GM18909 (cell line): ENCODE measurements around the gene SPATC1L.
"Not testable (repeated sequence)": the region's sequence is repeated elsewhere in the genome, so short reads cannot be mapped to it uniquely, and the experiment has no call there.

Experiments
- ATAC-seq: cut with Tn5 transposase; IDR thresholded peaks from one replicate; pipeline ENCODE4 v1.9.1; 2021; ENCODE audit warnings: mild to moderate bottlenecking; ENCODE audit not compliant: unreplicated experiment, poor library complexity

SPATC1L gene

GRCh38 chr21:46152927-46153246 lies 31.4 kb downstream of the SPATC1L start:
- ATAC-seq, result no peak

DNA sequence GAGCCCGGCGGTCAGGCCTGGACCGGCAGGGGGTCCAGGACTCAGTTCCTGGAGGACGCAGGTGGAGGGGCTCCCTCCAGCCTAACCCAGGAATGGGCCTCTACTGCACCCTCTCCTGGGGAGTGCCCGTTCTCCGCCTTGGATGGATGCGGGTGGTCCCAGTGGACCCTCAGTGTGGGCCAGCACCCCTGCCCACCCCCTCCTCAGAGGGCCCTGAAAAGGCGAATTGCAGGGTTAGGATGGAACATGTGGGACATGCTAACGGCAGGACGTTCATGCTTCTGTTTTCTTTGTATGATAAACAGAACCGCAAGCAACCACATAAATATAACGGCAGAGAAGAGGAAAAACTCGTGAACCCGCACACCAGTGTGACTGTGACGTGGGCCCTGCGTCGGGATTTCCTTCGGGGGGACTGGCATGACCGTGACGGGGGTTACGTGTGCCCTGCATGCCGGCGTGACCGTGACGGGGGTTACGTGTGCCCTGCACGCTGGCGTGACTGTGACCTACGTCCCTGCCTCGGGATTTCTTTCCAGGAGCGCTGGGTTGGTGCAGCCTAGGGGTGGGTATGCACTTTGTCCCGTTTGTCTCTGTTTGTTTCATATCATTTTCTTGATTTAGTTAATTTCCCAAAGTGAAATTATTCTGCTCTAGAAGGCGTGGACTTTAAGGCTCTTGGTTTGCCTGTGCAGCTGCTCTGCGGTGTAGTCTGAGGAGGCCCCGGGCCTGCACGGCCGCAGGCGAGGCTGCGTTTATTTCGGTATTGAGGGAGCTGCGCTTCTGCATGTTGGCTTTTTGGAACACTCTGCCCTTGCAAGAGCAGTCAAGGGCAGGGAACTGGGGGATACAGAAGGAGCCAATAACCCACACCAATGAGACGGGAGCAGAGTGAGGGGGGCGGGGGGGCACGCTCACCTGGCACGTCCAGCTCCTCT lies 32.0 kb downstream of the SPATC1L start:
- ATAC-seq, result no peak

DNA sequence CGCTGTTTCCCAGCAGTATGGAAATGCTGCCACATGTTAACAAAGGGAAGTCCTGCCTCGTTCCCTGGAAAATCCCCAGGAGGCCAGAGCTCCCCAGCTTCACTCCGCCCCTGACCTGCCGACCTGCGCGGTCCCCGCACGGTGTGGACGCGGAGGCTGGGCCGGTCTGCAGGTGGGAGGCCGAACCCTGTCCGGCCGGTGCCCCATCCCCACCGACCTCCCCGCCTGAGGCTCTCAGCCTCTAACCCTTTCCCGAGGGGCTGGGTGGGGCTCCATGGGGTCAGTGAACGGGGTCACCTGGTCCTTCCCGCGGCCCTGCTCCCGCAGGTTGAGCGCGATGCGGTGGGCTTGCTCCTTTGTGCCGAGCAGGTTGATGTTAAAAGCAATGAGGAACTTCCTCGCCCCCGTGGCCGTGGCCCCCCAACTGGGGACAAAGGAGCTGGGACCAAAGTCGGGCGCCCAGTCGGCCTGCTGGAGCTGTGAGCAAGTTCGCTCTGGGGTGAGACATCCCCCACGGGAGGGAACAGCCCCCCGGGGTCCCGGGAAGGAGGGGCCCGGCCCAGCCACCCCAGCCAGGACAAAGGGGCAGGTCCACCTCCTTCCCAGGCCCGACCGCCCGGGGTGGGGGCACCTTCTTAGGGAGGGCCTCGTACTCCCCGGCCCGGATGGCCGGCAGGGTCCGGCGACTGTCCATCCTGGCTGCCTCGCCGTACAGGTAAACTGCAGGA lies 32.8 kb downstream of the SPATC1L start:
- ATAC-seq, result no peak

DNA sequence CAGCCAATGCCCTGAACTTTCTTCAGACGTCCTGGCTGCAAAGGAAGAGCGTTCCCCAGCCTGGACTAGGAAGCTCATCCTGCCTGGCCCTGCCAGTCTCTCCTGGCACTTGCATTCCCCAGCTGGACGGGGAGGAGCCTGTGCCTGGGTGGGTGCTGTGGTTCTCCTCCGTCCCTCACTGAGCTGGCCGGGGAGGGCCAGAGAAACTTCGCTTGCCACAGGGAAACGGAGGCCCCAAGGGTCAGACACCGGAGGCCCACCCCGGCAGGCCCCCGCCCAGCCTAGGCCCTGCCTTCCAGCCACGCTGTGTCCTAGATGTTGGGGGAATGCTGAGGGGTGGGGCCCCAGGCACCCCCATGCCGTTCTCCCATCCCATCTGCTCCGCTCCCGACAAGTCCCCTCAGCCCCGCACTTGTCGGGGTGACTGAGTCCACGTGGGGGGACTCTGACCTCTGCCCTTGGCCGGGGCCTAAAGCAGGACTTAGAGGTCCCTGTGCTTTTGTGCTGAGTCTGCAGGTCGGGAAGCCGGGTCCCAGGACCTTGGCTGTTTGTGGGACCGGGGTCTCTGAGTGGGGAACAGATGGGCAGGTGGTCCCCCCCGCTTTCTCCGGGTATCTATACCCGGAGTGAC lies 33.7 kb downstream of the SPATC1L start:
- no peak for ATAC-seq

DNA sequence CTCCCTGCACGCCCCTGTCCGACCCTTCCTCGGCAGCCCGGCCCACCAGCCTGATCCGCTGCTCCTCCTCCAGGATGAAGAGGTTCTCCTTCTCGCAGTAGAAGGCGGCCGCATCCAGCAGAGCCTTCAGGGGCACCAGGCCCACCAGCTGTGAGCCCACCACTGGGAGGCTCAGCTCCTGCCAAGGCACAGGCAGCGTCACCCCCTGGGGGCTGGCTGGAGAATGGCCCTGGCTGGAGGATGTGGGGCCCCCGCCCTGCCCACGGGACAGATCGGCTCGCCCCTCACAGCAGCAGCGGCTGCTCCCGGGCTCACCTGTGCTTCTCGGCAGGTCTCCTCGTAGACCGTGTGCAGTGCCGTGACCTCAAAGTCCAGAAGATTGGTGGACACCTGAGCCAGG lies 34.2 kb downstream of the SPATC1L start:
- ATAC-seq, result no peak

GRCh38 chr21:46149205-46149901 lies 34.9 kb downstream of the SPATC1L start:
- ATAC-seq, result no peak

GRCh38 chr21:46148106-46148505 lies 36.2 kb downstream of the SPATC1L start:
- ATAC-seq, result no peak

DNA sequence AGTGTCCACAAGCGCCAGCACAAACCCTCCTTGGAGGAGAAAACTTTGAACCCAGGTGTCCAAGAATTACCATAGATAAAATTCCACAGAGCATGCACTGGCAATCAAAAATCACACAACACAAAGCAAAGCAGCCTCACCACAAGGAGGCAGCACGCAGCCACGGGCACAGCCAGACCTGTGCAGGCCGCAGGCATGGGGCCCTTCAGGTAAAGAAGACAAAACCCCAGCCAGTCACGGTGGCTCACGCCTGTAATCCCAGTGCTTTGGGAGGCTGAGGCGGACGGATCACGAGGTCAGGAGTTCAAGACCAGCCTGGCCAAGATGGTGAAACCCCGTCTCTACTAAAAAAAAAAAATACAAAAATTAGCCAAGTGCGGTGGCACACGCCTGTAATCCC lies 36.8 kb downstream of the SPATC1L start:
- ATAC-seq, result not testable (repeated sequence)

GRCh38 chr21:46146856-46147255 lies 37.4 kb downstream of the SPATC1L start:
- ATAC-seq, result no peak

DNA sequence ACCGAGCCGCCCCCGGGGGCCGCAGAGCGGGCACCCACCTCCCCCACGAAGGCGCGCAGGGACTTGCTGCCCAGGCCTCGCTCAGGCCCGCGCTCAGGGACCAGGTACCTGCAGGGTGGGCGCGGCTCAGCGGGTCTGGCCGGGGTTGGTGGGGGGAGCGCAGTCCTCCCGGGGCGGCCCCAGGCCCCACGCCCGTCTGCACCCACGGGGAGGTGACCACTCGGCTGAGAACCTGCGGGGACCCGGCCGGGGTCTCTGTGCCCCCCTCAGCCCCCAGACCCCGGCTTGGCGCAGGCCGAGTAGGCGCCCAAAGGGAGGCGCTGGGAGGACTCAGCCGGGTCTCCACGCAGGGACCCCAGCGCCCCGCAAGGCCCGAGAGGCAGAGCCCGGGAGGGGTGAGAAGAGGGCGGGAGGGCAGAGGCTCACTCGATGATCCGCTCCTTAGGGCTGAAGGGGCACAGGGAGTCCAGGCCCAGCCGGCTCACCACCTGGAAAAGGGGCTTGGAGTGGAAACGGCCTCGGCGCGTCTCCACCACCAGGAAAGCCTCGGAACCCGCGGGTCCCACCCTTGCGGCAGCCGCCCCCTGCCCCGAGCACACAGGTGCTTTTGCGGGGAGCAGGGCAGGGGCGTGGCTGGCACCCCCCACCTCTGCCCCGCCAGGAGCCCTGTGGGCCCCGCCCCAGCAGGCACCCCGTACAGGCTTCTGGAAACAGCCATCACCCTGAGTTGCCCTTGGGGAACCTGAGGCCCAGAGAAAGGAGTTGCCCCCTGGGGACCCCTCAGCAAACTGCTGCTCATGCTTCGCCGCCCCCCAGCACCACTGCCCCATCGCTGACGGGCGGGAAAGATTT lies 38.2 kb downstream of the SPATC1L start:
- ATAC-seq, result no peak

DNA sequence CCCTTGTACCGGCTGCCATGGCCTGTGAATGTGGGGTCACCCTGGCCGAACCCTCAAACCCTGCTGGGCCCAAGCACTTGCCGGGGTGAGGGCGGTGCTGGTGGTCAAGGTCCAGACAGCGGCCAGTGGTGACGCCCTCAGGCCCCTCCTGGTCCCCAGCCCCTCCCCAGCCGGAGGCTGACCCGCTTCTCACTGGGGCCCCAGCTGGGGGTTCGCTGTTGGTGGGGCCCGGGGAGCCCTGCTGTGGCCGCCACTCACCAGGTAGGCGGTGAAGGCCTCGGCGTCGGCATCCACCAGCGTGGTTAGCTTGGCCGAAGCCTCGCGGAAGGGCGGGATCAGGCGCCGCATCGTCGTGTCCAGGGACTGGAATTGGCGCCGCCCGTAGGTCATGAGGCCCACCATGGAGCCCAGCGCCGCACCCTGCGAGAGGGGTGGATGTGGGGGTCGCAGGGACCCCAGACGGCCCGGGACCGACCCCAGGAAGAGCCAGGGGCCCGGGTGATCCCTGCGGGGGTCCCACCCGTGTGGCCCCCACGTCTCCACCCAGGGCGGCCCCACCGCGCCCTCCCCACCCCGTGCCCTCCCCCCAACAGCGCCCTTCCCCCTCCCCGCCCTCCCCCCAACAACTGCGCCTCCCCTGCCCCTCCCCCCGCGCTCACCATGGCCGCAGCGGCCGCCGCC lies 39.0 kb downstream of the SPATC1L start:
- ATAC-seq, result no peak

- ATAC-seq, result no peak
These were observed 39.7 kb downstream of the SPATC1L start for GRCh38 chr21:46144464-46145070.

DNA sequence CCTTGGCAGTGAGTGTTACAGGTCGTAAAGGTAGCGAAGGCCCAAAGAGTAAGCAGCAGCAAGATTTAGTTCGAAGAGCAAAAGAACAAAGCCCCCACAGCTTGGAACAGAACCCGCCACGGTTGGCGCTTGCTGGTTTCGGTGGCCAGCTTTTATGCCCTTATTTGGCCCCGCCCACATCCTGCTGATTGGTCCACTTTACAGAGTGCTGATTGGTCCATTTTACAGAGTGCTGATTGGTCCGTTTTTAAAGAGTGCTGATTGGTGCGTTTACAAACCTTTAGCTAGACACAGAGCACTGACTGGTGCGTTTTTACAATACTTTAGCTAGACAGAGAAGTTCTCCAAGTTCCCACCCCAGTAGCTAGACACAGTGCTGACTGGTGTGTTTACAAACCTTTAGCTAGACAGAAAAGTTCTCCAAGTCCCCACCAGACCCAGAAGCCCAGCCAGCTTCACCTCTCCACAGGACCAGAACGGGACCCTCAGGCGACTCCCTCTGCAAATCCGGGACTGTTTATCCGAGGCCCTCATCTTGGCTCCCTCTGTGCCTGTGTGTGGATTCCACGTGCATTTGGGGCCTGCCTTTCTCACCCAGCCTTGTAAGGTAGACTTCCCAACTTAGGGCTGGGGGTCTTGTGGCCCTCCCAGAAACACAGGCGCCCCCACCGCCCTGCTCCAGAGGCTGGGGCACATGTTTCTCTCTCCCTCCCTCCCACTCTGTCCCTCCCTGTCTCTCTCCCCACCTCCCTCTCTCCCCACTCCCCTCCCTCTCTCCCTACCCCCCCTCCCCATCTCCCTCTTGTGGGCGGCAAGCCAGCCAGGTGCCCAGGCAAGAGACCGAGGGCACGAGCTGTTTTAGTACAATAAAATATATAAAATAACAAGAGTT lies 41.4 kb downstream of the SPATC1L start:
- ATAC-seq, result no peak

- ATAC-seq, result no peak
These were observed 42.3 kb downstream of the SPATC1L start for GRCh38 chr21:46141767-46142581.

DNA sequence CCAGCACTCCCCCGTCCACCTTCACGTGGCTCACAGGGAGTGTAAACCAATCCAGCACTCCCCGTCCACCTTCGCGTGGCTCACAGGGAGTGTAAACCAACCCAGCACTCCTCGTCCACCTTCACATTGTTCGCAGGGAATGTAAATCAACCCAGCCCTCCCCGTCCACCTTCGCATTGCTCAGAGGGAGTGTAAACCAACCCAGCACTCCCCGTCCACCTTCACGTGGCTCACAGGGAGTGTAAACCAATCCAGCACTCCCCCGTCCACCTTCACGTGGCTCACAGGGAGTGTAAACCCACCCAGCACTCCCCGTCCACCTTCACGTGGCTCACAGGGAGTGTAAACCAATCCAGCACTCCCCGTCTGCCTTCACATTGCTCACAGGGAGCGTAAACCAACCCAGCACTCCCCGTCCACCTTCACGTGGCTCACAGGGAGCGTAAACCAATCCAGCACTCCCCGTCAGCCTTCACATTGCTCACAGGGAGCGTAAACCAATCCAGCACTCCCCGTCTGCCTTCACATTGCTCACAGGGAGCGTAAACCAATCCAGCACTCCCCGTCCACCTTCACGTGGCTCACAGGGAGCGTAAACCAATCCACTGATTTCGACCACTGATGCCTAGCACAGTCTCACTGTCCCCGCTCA lies 43.8 kb downstream of the SPATC1L start:
- not testable (repeated sequence) for ATAC-seq

DNA sequence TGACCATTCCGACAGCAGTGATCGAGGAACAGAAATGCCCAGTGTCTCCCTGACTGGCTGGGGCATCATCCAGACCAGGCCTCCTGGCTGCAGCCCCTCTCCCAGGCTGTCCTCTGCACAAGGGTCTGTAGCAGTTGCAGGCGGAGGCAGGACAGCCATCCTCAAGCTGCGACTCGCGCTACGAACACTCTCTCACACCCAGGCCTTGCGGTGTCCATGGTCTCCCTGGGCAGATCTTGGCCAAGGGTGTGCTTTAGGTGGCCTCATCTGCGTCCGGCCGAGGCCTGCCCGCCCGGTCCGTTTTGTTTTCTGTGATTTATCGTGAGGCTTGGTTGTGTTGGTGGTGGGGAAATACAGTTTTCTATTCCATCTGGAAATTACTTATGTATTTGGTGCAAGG lies 44.6 kb downstream of the SPATC1L start:
- ATAC-seq, result no peak
